ENCODE data around the gene PHEX.
A peak's percentile ranks its signal among the peaks of the same experiment; 100 is the strongest.

The PHEX gene

GRCh38 chrX:22015139-22015750 is 16.9 kb upstream of the PHEX start:
- Histone ChIP-seq H3K23ac (ENCODE audit: low read length) (no peak overlapping the region), H2BK5ac (ENCODE audit: low read depth, low read length, poor library complexity) (no peak overlapping the region), H3K79me1 (ENCODE audit: low read length) (no peaks in the 10 kb centered on the region), H3K18ac (ENCODE audit: low read length) (no peak overlapping the region), H3K4me1 (ENCODE audit: control insufficient read depth in 1 of 2, insufficient read depth in 2 of 2, low read length in 2 of 2) (no peaks in the 10 kb centered on the region), H3K36me3 (ENCODE audit: control insufficient read depth in 1 of 2, insufficient read depth in 2 of 2, low read length in 2 of 2) (no peaks in the 10 kb centered on the region), H3K79me2 (ENCODE audit: control insufficient read depth, insufficient read depth, low read length, poor library complexity) (no peaks in the 10 kb centered on the region), H3K4me2 (ENCODE audit: low read length) (no peak overlapping the region), H3K9me3 (ENCODE audit: insufficient read depth, low read depth, low read length) (no peaks in the 10 kb centered on the region), H2BK12ac (ENCODE audit: low read length) (no peak overlapping the region), H4K91ac (ENCODE audit: low read depth, low read length) (no peak overlapping the region), H2BK120ac (ENCODE audit: insufficient read depth, low read length, poor library complexity) (no peak overlapping the region), H2AFZ (ENCODE audit: insufficient read depth, low read length, poor library complexity) (no peak overlapping the region), H3K27ac (ENCODE audit: low read depth, low read length) (no peak overlapping the region), H3K27me3 (ENCODE audit: insufficient read depth, low read length) (no peaks in the 10 kb centered on the region), H3K4me3 (ENCODE audit: low read depth, low read length) (no peak overlapping the region), H4K8ac (ENCODE audit: low read depth, low read length) (no peak overlapping the region), H3K14ac (ENCODE audit: low read length) (no peak overlapping the region), H3K4ac (ENCODE audit: low read depth, low read length) (no peak overlapping the region), H2AK5ac (ENCODE audit: low read length) (no peak overlapping the region), H4K12ac (ENCODE audit: low read depth, low read length) (no peak overlapping the region), H3K9ac (ENCODE audit: low read length) (no peak overlapping the region)
- no peak for DNase-seq
- WGBS (ENCODE audit: extremely low coverage, insufficient coverage, insufficient read length) = no CpG with 5 or more reads among the region's 9 CpGs

GRCh38 chrX:22021751-22022324 is 10.3 kb upstream of the PHEX start:
- WGBS (ENCODE audit: extremely low coverage, insufficient coverage, insufficient read length) = no CpG with 5 or more reads among the region's 10 CpGs
- H3K36me3 ChIP-seq (ENCODE audit: control insufficient read depth in 1 of 2, insufficient read depth in 2 of 2, low read length in 2 of 2) = no peaks in the 10 kb centered on the region

GRCh38 chrX:22024577-22024976 is 7.5 kb upstream of the PHEX start:
- no peak overlapping the region for H2BK120ac ChIP-seq (ENCODE audit: insufficient read depth, low read length, poor library complexity)
- no peaks in the 10 kb centered on the region for H3K79me2 ChIP-seq (ENCODE audit: control insufficient read depth, insufficient read depth, low read length, poor library complexity)
- no peak overlapping the region for H3K18ac ChIP-seq (ENCODE audit: low read length)
- no peaks in the 10 kb centered on the region for H3K79me1 ChIP-seq (ENCODE audit: low read length)
- no peak overlapping the region for H4K91ac ChIP-seq (ENCODE audit: low read depth, low read length)
- no peak overlapping the region for H4K12ac ChIP-seq (ENCODE audit: low read depth, low read length)
- H3K4me1 ChIP-seq (ENCODE audit: control insufficient read depth in 1 of 2, insufficient read depth in 2 of 2, low read length in 2 of 2) = no peaks in the 10 kb centered on the region
- no peak overlapping the region for H2BK5ac ChIP-seq (ENCODE audit: low read depth, low read length, poor library complexity)
- no peaks in the 10 kb centered on the region for H3K36me3 ChIP-seq (ENCODE audit: control insufficient read depth in 1 of 2, insufficient read depth in 2 of 2, low read length in 2 of 2)
- no peaks in the 10 kb centered on the region for H3K9me3 ChIP-seq (ENCODE audit: insufficient read depth, low read depth, low read length)
- H4K8ac ChIP-seq (ENCODE audit: low read depth, low read length) = no peak overlapping the region
- WGBS (ENCODE audit: extremely low coverage, insufficient coverage, insufficient read length) = no CpG with 5 or more reads among the region's 2 CpGs
- no peak overlapping the region for H3K4me3 ChIP-seq (ENCODE audit: low read depth, low read length)
- H3K4me2 ChIP-seq (ENCODE audit: low read length) = no peak overlapping the region
- no peak overlapping the region for H3K9ac ChIP-seq (ENCODE audit: low read length)
- H3K27me3 ChIP-seq (ENCODE audit: insufficient read depth, low read length) = no peaks in the 10 kb centered on the region
- H3K14ac ChIP-seq (ENCODE audit: low read length) = no peak overlapping the region
- no peak for DNase-seq
- no peak overlapping the region for H3K4ac ChIP-seq (ENCODE audit: low read depth, low read length)
- no peak overlapping the region for H2AFZ ChIP-seq (ENCODE audit: insufficient read depth, low read length, poor library complexity)
- H3K23ac ChIP-seq (ENCODE audit: low read length) = no peak overlapping the region
- no peak overlapping the region for H2AK5ac ChIP-seq (ENCODE audit: low read length)
- no peak overlapping the region for H2BK12ac ChIP-seq (ENCODE audit: low read length)
- H3K27ac ChIP-seq (ENCODE audit: low read depth, low read length) = no peak overlapping the region

More at GRCh38 chrX:22021751-22022324, 10.3 kb upstream of the PHEX start:
- Histone ChIP-seq H2BK120ac (ENCODE audit: insufficient read depth, low read length, poor library complexity) (no peak overlapping the region), H2BK5ac (ENCODE audit: low read depth, low read length, poor library complexity) (no peak overlapping the region), H2AK5ac (ENCODE audit: low read length) (no peak overlapping the region), H3K4ac (ENCODE audit: low read depth, low read length) (no peak overlapping the region), H3K79me1 (ENCODE audit: low read length) (no peaks in the 10 kb centered on the region), H2BK12ac (ENCODE audit: low read length) (no peak overlapping the region), H3K9ac (ENCODE audit: low read length) (no peak overlapping the region), H3K4me1 (ENCODE audit: control insufficient read depth in 1 of 2, insufficient read depth in 2 of 2, low read length in 2 of 2) (no peaks in the 10 kb centered on the region), H4K12ac (ENCODE audit: low read depth, low read length) (no peak overlapping the region), H3K14ac (ENCODE audit: low read length) (no peak overlapping the region), H4K8ac (ENCODE audit: low read depth, low read length) (no peak overlapping the region), H3K27ac (ENCODE audit: low read depth, low read length) (no peak overlapping the region), H3K23ac (ENCODE audit: low read length) (no peak overlapping the region), H3K4me2 (ENCODE audit: low read length) (no peak overlapping the region), H3K4me3 (ENCODE audit: low read depth, low read length) (no peak overlapping the region), H3K79me2 (ENCODE audit: control insufficient read depth, insufficient read depth, low read length, poor library complexity) (no peaks in the 10 kb centered on the region), H4K91ac (ENCODE audit: low read depth, low read length) (no peak overlapping the region), H3K27me3 (ENCODE audit: insufficient read depth, low read length) (no peaks in the 10 kb centered on the region), H3K9me3 (ENCODE audit: insufficient read depth, low read depth, low read length) (no peaks in the 10 kb centered on the region), H2AFZ (ENCODE audit: insufficient read depth, low read length, poor library complexity) (no peak overlapping the region), H3K18ac (ENCODE audit: low read length) (no peak overlapping the region)
- no peak for DNase-seq

GRCh38 chrX:22025751-22026150 is 6.4 kb upstream of the PHEX start:
- Histone ChIP-seq H3K9ac (ENCODE audit: low read length) (no peak overlapping the region), H4K12ac (ENCODE audit: low read depth, low read length) (no peak overlapping the region), H2AK5ac (ENCODE audit: low read length) (no peak overlapping the region), H2AFZ (ENCODE audit: insufficient read depth, low read length, poor library complexity) (no peak overlapping the region), H3K18ac (ENCODE audit: low read length) (no peak overlapping the region), H3K36me3 (ENCODE audit: control insufficient read depth in 1 of 2, insufficient read depth in 2 of 2, low read length in 2 of 2) (no peaks in the 10 kb centered on the region), H3K4ac (ENCODE audit: low read depth, low read length) (no peak overlapping the region), H3K4me2 (ENCODE audit: low read length) (no peak overlapping the region), H2BK12ac (ENCODE audit: low read length) (no peak overlapping the region), H4K91ac (ENCODE audit: low read depth, low read length) (no peak overlapping the region), H3K27ac (ENCODE audit: low read depth, low read length) (no peak overlapping the region), H2BK5ac (ENCODE audit: low read depth, low read length, poor library complexity) (no peak overlapping the region), H3K27me3 (ENCODE audit: insufficient read depth, low read length) (no peaks in the 10 kb centered on the region), H3K23ac (ENCODE audit: low read length) (no peak overlapping the region), H3K9me3 (ENCODE audit: insufficient read depth, low read depth, low read length) (no peaks in the 10 kb centered on the region), H4K8ac (ENCODE audit: low read depth, low read length) (no peak overlapping the region), H3K79me2 (ENCODE audit: control insufficient read depth, insufficient read depth, low read length, poor library complexity) (no peaks in the 10 kb centered on the region), H3K14ac (ENCODE audit: low read length) (no peak overlapping the region), H2BK120ac (ENCODE audit: insufficient read depth, low read length, poor library complexity) (no peak overlapping the region), H3K79me1 (ENCODE audit: low read length) (no peaks in the 10 kb centered on the region), H3K4me1 (ENCODE audit: control insufficient read depth in 1 of 2, insufficient read depth in 2 of 2, low read length in 2 of 2) (no peaks in the 10 kb centered on the region), H3K4me3 (ENCODE audit: low read depth, low read length) (no peak overlapping the region)
- peak; percentile 65 to 82 for DNase-seq
- no CpG with 5 or more reads among the region's 7 CpGs for WGBS (ENCODE audit: extremely low coverage, insufficient coverage, insufficient read length)

Measured in trophoblast cell (in vitro differentiated cells and primary cell).